ENCODE measurements around the gene FYN.

- TF ChIP-seq CTCF (conservative IDR thresholded peaks at IDR 0.05) (no peak), ZFX (IDR thresholded peaks at IDR 0.05) (no peak)
These were observed 94.2 kb downstream of the FYN start for GRCh38 chr6:111779031-111779430.

Measured in C4-2B (cell line).